HAP-1 (cell line): Measurements from ENCODE around the gene CMKLR1.
A peak's percentile ranks its signal among the peaks of the same experiment; 100 is the strongest.

ENCODE experiments used
- DNase-seq, 2 experiments: peaks; one replicate each; pipeline ENCODE4 v3.0.0-alpha.2; 2016 to 2020; ENCODE audit warnings: low spot score in 2 of 2
- H3K27me3 ChIP-seq: fragments of 250-450 bp; sonication (Bioruptor Pico); 2 replicates; pipeline ENCODE4 v1.5.1; 2020; ENCODE audit warnings: low read depth, mild to moderate bottlenecking, moderate library complexity
- H3K36me3 ChIP-seq: fragments of 250-450 bp; sonication (Bioruptor Pico); replicated peaks from 2 replicates; pipeline ENCODE4 v1.5.1; 2020; ENCODE audit warnings: mild to moderate bottlenecking
- H3K4me1 ChIP-seq: fragments of 250-450 bp; sonication (Bioruptor Pico); 2 replicates; pipeline ENCODE4 v1.5.1; 2020; ENCODE audit warnings: mild to moderate bottlenecking
- H3K4me3 ChIP-seq: fragments of 250-450 bp; sonication (Bioruptor Pico); 2 replicates; pipeline ENCODE4 v1.5.1; 2020; ENCODE audit warnings: mild to moderate bottlenecking, moderate library complexity
- H3K9me3 ChIP-seq: fragments of 250-450 bp; sonication (Bioruptor Pico); 2 replicates; pipeline ENCODE4 v1.5.1; 2020; ENCODE audit warnings: mild to moderate bottlenecking, moderate library complexity
- in situ Hi-C: fragments of 300-500 bp; cut with MboI; formaldehyde crosslinking; loops from 3 replicates; pipeline ENCODE4 v1.14.3; 2020; ENCODE audit warnings: low sequenced_read_pairs, inconsistent platforms, mixed read lengths

CMKLR1 gene

DNA sequence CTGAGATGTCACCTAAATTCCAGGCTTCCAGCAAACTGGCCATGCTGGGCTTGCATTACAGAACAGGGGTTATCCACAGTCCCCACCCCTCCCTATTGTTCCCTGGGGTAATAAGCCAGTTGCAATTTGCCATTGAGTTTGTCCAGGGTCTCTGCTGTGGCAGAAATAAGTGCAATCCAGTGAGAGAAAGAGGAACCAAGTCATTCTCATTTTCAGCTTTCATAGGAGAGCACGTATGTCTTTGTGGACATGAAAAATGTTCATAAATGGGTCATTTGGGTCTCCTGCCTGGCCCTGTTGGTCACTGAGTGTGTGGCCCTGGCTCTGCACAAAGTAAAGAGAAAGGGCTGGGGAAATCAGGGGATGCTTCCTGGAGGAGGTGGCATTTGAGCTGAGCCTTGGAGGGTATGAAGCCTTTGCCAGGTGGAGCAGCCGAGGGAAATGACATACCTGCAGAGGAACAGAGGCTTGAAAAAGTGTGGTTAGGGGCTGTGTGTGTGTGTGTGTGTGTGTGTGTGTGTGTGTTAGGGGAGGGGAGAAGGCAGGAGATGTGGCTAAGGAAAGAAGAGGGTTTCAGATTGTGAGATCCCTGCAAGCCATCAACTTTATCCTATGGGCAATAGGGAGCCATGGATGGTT is 29.3 kb downstream of the CMKLR1 start:
- Histone ChIP-seq H3K4me3 (no peak overlapping the region), H3K9me3 (no peaks in the 10 kb centered on the region), H3K36me3 (no peaks in the 10 kb centered on the region), H3K4me1 (no peaks in the 10 kb centered on the region), H3K27me3 (0 out of 2 replicates have a peak, but pooled peaks cover 3% of the 10 kb centered on the region)
- DNase-seq = no peak
- in situ Hi-C loops = no loop called here

DNA sequence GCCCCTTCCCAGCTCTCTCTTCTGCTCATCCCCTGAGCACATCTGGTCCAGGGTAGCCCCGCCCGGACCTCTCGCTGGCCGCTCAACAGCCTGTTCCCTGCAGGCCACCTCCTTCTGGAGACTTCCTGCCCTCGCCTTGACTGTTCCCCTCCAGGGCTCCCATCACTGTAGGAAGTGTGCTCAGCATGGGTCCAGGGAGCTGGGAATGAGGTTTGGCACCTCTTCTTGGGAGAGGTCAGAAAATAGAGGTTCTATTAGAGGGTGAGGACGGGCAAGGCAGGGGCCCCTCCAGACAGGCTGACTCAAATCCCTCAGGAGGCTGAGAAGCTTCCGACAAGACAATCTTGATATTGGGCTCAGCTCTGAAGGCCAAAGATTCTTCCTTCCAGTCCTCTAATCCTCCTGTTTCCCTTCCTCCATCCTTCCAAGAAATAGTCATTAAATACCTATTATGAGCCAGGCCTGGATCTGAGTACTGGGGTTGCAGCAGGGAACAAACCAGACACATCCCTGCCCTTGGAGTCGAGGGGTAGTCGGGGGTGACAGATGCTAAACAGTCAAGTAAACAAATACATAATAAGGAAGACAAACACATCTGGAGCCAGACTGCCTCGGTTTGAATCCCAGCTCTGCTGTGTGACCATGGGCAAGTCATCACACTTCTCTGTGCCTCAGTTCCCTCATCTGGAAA is 30.6 kb downstream of the CMKLR1 start:
- H3K4me3 ChIP-seq = no peak overlapping the region
- no peaks in the 10 kb centered on the region for H3K9me3 ChIP-seq
- no peaks in the 10 kb centered on the region for H3K4me1 ChIP-seq
- in situ Hi-C loops = no loop called here
- no peaks in the 10 kb centered on the region for H3K36me3 ChIP-seq
- DNase-seq = no peak
- H3K27me3 ChIP-seq = 0 out of 2 replicates have a peak, but pooled peaks cover 3% of the 10 kb centered on the region

DNA sequence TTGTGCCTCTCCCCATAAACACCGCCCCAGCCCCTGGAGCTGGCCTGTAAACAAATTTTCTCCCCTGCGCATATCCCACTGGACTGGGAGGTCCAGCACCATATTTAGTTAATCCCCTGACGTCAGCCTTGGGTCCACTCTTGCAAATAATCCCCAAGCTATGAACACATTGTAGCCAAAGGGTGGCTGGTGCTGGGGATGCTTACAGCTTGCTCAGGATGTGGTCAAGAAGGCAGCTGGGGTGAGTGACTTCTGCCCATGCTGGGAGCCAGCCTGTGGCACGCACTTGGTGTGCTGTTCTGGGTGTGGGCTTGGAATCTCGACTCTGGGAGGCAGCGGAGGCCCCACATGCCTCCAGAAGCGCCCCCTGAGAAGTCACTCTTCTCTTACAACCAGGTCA is 32.1 kb downstream of the CMKLR1 start:
- Histone ChIP-seq H3K4me3 (no peak overlapping the region), H3K27me3 (0 out of 2 replicates have a peak, but pooled peaks cover 3% of the 10 kb centered on the region), H3K4me1 (no peaks in the 10 kb centered on the region), H3K9me3 (no peaks in the 10 kb centered on the region), H3K36me3 (no peaks in the 10 kb centered on the region)
- DNase-seq = no peak
- in situ Hi-C loops = no loop called here

DNA sequence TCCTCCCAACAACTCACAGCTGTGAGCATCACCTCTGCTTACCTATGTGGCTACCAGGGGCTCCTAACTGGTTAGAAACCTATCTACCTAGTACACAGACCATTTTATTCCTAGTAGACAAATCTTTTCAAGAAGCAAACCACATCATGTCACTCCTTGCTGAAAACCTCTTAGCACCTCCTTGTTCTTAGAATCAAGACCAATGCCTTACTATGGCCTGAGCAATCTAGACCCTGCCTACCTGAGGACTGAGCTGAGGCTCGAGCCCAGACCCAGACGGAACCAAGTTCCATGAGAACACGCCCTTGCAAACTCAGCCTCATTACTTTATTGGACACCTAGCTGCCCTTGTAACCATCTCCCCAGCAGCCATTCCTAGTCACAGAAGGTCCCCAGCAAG is 32.6 kb downstream of the CMKLR1 start:
- no peaks in the 10 kb centered on the region for H3K36me3 ChIP-seq
- no peak for DNase-seq
- in situ Hi-C loops = no loop called here
- H3K27me3 ChIP-seq = 0 out of 2 replicates have a peak, but pooled peaks cover 3% of the 10 kb centered on the region
- no peaks in the 10 kb centered on the region for H3K9me3 ChIP-seq
- H3K4me1 ChIP-seq = no peaks in the 10 kb centered on the region
- no peak overlapping the region for H3K4me3 ChIP-seq

DNA sequence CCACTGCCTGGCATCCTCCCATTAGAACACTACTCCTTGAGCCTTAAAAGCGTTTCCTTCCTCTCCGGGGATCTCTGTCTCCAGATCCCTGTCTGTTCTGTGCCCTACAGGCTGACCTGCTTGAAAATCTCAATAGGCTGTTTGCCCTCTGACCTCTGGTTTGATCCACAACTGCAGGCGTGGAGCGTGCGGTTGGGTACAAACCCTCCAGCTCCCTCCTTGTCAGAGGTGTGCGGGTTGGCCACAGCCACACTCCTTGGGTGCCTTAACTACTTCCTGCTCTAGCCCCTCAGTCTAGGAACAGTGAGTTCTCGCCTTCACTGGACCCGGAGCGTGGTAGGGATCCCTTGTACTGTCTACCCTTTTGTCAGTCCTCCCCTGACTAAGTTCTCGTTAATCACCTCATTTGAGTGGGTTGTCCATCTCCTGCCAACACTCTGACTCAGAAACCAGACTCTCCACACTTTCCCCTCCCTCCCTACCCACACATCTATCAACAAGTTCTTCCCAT is 33.1 kb downstream of the CMKLR1 start:
- H3K36me3 ChIP-seq = no peaks in the 10 kb centered on the region
- no peaks in the 10 kb centered on the region for H3K4me1 ChIP-seq
- DNase-seq = no peak
- no peak overlapping the region for H3K4me3 ChIP-seq
- 0 out of 2 replicates have a peak, but pooled peaks cover 3% of the 10 kb centered on the region for H3K27me3 ChIP-seq
- H3K9me3 ChIP-seq = no peaks in the 10 kb centered on the region
- in situ Hi-C loops = no loop called here

DNA sequence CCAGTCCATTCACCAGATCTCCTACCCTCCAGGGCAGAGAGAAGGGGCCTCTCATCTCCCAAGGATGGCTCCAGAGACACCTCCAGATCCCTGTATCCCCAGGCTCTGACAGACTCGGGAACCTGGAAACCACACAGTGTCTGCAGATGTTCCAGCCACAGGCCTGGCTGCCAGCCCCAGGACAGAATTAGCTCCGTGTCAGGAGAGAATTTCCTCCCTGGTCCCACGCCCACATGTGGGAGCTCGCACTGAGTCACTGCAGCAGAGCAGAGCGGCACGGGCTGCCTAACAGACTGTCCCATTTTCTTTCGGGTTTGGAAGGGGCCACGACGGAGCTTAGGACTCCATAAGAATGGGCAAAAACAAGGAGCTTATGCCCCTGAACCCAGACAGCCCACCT is 33.6 kb downstream of the CMKLR1 start:
- in situ Hi-C loops = no loop called here
- Histone ChIP-seq H3K4me1 (no peaks in the 10 kb centered on the region), H3K4me3 (no peak overlapping the region), H3K27me3 (0 out of 2 replicates have a peak, but pooled peaks cover 3% of the 10 kb centered on the region), H3K36me3 (no peaks in the 10 kb centered on the region), H3K9me3 (no peaks in the 10 kb centered on the region)
- DNase-seq = no peak

DNA sequence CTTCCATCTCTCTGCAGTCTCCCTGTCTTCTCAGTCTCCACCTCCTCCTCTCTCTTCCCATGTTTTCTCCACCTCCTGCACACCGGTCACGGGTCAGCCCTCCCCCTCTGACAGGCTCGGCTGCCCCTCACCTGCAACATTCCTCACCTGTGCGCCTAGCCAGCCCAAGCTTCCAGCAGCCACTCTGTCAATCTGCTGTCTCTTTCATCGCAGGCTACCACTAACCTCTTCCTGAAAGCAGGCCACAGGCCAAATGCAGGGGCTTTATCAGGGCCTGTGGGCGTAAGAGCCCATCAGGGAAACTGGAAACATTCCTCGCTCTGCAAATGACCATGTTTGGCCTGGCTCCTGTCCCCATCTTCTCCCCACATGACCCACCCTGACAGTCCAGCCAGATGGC is 34.5 kb downstream of the CMKLR1 start:
- H3K36me3 ChIP-seq = no peaks in the 10 kb centered on the region
- no peaks in the 10 kb centered on the region for H3K9me3 ChIP-seq
- DNase-seq = no peak
- no peaks in the 10 kb centered on the region for H3K4me1 ChIP-seq
- H3K27me3 ChIP-seq = 0 out of 2 replicates have a peak, but pooled peaks cover 3% of the 10 kb centered on the region
- in situ Hi-C loops = no loop called here
- no peak overlapping the region for H3K4me3 ChIP-seq

DNA sequence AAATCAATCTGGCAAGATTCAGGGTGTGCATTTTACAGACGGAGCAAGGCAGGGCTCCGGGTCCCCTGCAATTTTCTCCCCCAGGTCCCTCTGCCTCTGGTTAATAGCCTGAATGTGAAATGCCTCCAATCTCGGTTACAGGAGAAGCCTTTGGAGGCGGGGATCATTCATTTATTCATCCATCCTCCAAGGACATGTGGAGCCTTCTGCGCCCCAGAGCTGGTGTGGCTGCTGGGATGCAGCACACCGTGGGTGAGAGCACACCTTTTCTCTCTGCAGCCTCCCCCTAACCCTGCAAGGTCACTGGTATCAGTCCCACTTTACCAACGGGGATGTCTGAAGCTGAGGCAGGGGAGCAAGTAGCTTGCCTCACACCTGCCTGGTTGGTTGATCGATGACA is 35.4 kb downstream of the CMKLR1 start:
- no peak for DNase-seq
- no peak overlapping the region for H3K4me3 ChIP-seq
- in situ Hi-C loops = no loop called here
- H3K9me3 ChIP-seq = no peaks in the 10 kb centered on the region
- H3K27me3 ChIP-seq = 0 out of 2 replicates have a peak, but pooled peaks cover 3% of the 10 kb centered on the region
- H3K36me3 ChIP-seq = no peaks in the 10 kb centered on the region
- no peaks in the 10 kb centered on the region for H3K4me1 ChIP-seq

DNA sequence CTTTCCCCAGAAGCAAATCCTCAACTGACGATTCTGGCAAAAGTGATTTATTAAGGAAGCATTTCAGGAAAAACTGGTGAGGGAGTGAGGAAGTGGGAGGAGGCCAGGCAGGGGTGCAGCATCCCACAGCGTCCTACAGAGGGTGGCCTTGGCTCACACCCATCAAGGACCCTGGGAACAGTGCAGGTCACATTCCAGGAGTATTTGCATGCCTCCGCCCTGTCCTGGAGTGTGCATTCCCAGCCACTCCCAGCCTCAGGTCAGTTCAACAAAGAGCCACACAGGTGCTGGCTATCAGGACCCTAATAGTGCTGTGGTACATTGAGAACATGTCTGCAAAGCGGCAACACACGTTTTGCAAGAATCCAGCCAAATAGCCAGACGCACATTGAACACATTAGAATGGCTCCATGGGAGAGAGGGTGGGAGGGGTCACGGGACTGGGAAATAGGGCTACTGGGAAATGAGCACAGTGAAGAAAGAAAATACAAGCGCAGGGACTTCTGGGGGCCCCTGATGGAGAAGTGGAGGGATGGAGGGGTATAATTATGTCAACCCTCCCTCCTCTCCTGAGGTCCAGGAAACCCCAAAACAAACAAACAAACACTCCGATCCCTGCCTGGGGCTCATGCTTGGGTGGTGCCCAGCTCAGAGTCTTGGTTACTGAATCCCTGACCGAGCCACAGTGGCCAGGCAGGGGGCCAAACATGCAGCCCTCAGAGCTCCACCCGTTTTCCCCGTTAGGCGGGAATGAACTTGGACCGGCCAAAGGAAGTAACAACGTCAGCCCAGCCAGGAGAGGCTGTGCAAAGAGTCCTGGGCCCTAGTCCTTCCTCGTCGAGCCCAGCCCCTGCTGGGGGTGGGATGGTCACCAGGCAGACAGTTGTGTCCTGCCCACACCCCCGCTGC is 36.5 kb downstream of the CMKLR1 start:
- 0 out of 2 replicates have a peak, but pooled peaks cover 5% of the 10 kb centered on the region for H3K27me3 ChIP-seq
- peak in 1 of 2 experiments; percentile 11 for DNase-seq
- in situ Hi-C loops = no loop called here
- no peaks in the 10 kb centered on the region for H3K9me3 ChIP-seq
- no peak overlapping the region for H3K4me3 ChIP-seq
- no peaks in the 10 kb centered on the region for H3K36me3 ChIP-seq
- no peaks in the 10 kb centered on the region for H3K4me1 ChIP-seq

DNA sequence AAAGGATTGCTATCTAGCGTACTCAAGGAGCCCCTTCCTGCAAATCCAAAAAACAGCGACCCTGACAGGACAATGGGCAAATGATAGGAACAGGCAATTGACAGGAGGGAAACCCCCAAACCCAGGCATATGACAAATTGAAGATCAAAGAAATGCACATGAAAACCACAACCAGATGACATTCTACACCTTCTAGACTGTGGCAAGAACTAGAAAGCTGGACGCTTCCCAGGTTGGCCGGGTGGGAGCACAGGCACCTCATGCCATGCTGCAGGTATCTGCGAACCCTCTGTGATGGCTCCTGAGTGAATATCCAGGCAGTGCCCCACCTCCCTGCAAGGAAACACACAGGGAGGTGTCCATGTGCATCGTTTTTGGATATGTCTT is 37.1 kb downstream of the CMKLR1 start:
- Histone ChIP-seq H3K4me1 (no peaks in the 10 kb centered on the region), H3K9me3 (no peaks in the 10 kb centered on the region), H3K36me3 (no peaks in the 10 kb centered on the region), H3K4me3 (no peak overlapping the region), H3K27me3 (0 out of 2 replicates have a peak, but pooled peaks cover 5% of the 10 kb centered on the region)
- in situ Hi-C loops = no loop called here
- DNase-seq = no peak

DNA sequence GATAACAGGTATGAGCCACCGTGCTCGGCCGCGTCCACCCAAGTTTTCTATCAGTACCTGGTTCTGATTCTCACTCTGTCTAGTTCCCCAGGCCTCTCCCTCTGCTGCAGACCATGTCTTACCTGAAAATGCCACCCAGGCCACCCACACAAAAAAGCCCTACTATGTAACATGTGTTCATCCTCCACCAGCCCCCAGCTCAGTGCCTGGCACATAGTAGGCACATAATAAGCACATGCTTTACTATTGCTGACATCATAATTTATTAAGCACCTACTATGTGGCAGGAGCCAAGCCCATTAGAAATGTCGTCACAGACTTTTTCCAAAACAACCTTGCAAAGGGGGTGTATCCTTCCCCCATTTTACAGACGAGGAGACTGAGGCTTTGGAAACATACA is 37.8 kb downstream of the CMKLR1 start:
- H3K4me3 ChIP-seq = no peak overlapping the region
- in situ Hi-C loops = no loop called here
- no peaks in the 10 kb centered on the region for H3K36me3 ChIP-seq
- no peaks in the 10 kb centered on the region for H3K4me1 ChIP-seq
- no peak for DNase-seq
- H3K9me3 ChIP-seq = no peaks in the 10 kb centered on the region
- 0 out of 2 replicates have a peak, but pooled peaks cover 5% of the 10 kb centered on the region for H3K27me3 ChIP-seq

DNA sequence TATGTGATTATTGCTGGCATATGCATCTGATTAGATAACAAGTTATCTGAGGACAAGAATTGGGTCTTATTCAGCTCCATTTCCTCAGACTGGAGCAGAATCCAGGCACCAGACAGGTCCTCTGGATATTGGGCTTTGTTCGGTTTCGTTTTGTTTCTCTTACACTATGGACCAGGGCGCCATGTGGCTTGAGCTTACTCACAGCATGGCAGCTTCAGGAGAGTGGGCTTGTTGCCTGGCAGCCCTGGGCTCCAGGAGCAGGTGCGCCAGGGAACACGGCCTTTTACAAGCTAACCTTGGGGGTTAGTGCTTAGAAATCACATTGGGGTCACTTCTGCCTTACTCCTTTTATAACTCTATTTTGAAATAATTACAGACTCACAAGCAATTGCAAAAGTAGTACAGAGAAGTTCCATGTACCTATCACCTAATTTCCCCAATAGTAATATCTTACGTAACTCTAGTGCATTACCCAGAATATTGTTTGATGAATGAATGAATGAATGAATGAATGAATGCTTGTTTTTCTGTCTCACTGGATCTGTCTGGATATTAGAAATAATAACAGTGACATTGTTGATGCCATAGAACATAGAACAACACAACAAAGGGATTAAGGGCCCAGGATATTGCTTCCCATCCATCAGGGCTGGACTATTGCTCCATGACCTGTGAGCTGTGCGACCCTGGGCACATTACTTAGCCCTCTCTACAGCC is 39.0 kb downstream of the CMKLR1 start:
- in situ Hi-C loops = no loop called here
- Histone ChIP-seq H3K9me3 (no peaks in the 10 kb centered on the region), H3K4me3 (no peak overlapping the region), H3K27me3 (0 out of 2 replicates have a peak, but pooled peaks cover 4% of the 10 kb centered on the region), H3K36me3 (no peaks in the 10 kb centered on the region), H3K4me1 (no peaks in the 10 kb centered on the region)
- no peak for DNase-seq

DNA sequence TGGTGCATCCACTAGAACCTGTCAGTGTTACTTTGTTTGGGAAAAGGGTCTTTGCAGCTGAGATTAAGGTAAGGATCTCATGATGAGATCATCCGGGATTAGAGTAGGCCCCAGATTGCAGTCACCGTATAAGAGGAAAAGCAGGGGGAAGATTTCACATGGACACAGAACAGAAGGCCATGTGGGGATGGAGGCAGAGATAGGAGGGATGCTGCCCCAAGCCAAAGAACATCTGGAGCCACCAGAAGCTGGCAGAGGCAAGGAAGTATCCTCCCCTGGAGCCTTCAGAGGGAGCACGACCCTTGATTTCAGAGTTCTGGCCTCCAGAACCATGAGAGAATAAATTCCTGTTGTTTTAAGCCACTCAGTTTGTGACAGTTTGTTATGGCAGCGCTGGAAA is 39.6 kb downstream of the CMKLR1 start:
- no peak for DNase-seq
- no peaks in the 10 kb centered on the region for H3K9me3 ChIP-seq
- H3K27me3 ChIP-seq = 0 out of 2 replicates have a peak, but pooled peaks cover 3% of the 10 kb centered on the region
- no peaks in the 10 kb centered on the region for H3K36me3 ChIP-seq
- in situ Hi-C loops = no loop called here
- H3K4me3 ChIP-seq = no peak overlapping the region
- H3K4me1 ChIP-seq = no peaks in the 10 kb centered on the region
